OCI-LY7 (cell line): ENCODE data around the gene BHLHE40. TPM values are rescaled to one million over a fixed set of nuclear protein-coding genes. Genes with fewer than 3 reads are reported as not detected.

Experiments
- BruUV-seq: library from RNA; stranded (reverse); fragments of 400-500 nt; replicated peaks from 2 replicates; lab custom pipeline; 2021; lab: Mats Ljungman, UMichigan
- CTCF ChIA-PET: fragments of 300-600 bp; sonication (Branson Sonifier 250); formaldehyde crosslinking; loops from one replicate; lab custom pipeline; 2022; ENCODE audit warnings: antibody characterized with exemption; ENCODE audit not compliant: unreplicated experiment; lab: Charles Lee
- POLR2A ChIA-PET: fragments of 300-600 bp; sonication (Branson Sonifier 250); formaldehyde crosslinking; loops from one replicate; lab custom pipeline; 2022; ENCODE audit warnings: antibody characterized with exemption; lab: Charles Lee
- DNase-seq: peaks from one replicate; pipeline ENCODE4 v3.0.0-alpha.2; 2015; ENCODE audit warnings: low spot score
- H2AFZ ChIP-seq: fragments of 200-600 bp; sonication (generic), shearing (Covaris generic); 2 replicates; pipeline ENCODE4 v1.6.1; 2014; ENCODE audit warnings: mild to moderate bottlenecking, antibody characterized with exemption, low read length, moderate library complexity
- H3K27ac ChIP-seq: fragments of 200-600 bp; sonication (generic); 2 replicates; pipeline ENCODE4 v1.5.1; 2014; ENCODE audit warnings: mixed run types, low read depth, mild to moderate bottlenecking, moderate library complexity, low read length, inconsistent platforms; ENCODE audit not compliant: poor library complexity, severe bottlenecking
- H3K36me3 ChIP-seq: fragments of 200-600 bp; sonication (generic); 2 replicates; pipeline ENCODE4 v1.6.1; 2014; ENCODE audit warnings: mild to moderate bottlenecking, antibody characterized with exemption, low read length, moderate library complexity, mixed read lengths; ENCODE audit not compliant: insufficient read depth
- H3K4me1 ChIP-seq: fragments of 200-600 bp; sonication (generic); 2 replicates; pipeline ENCODE4 v1.5.1; 2014; ENCODE audit warnings: mild to moderate bottlenecking, low read length; ENCODE audit not compliant: insufficient read depth, poor library complexity, severe bottlenecking
- H3K4me2 ChIP-seq: fragments of 200-600 bp; sonication (generic); 2 replicates; pipeline ENCODE4 v1.6.1; 2014; ENCODE audit warnings: mild to moderate bottlenecking, low read length
- H3K4me3 ChIP-seq: fragments of 200-600 bp; sonication (generic); 2 replicates; pipeline ENCODE4 v1.5.1; 2014; ENCODE audit warnings: mild to moderate bottlenecking, low read depth, low read length; ENCODE audit not compliant: poor library complexity, severe bottlenecking
- H3K79me2 ChIP-seq: fragments of 200-600 bp; sonication (generic); 2 replicates; pipeline ENCODE4 v1.6.1; 2016; ENCODE audit warnings: low read depth, mild to moderate bottlenecking, low read length, moderate library complexity, mixed read lengths; ENCODE audit not compliant: insufficient read depth
- H3K9me2 ChIP-seq: fragments of 200-600 bp; sonication (generic); 2 replicates; pipeline ENCODE4 v1.6.1; 2016; ENCODE audit warnings: mild to moderate bottlenecking, low read length, mixed read lengths; ENCODE audit not compliant: insufficient read depth
- H3K9me3 ChIP-seq: fragments of 200-600 bp; sonication (generic); 2 replicates; pipeline ENCODE4 v1.6.1; 2014; ENCODE audit warnings: mild to moderate bottlenecking, mixed run types, low read length, mixed read lengths
- H4K20me1 ChIP-seq: fragments of 200-600 bp; sonication (generic); 2 replicates; pipeline ENCODE4 v1.6.1; 2014; ENCODE audit warnings: mild to moderate bottlenecking, antibody characterized with exemption, low read length, moderate library complexity, mixed read lengths; ENCODE audit not compliant: insufficient read depth
- EZH2phosphoT487 ChIP-seq: fragments of 200-600 bp; sonication (generic); IDR thresholded peaks from 2 replicates; pipeline ENCODE4 v1.6.1; 2018; ENCODE audit warnings: low read depth, borderline replicate concordance, mild to moderate bottlenecking, mixed run types, antibody characterized with exemption, low read length, moderate library complexity, mixed read lengths
- intact Hi-C: fragments of 100-400 bp; cut with micrococcal nuclease; formaldehyde crosslinking; loops from one replicate; pipeline ENCODE4 v1.10.0; 2022; ENCODE audit not compliant: unreplicated experiment
- total RNA-seq, 2 experiments: library from RNA; depleted of rRNA in 1 of 2; stranded (reverse); fragments of >200 nt in 1 of 2; shearing (Covaris generic) in 1 of 2; gene quantifications; 2 replicates each; pipeline ENCODE4 v1.2.3, GENCODE V29; 2014 to 2022
- TF ChIP-seq, protein P1 (sequence below): fragments of 200-600 bp; sonication (generic); conservative IDR thresholded peaks from 2 replicates; pipeline ENCODE4 v1.5.1; 2014; ENCODE audit warnings: mild to moderate bottlenecking, antibody characterized with exemption, low read length, moderate library complexity, mixed read lengths

Gene BHLHE40
- total RNA-seq, 2 experiments from 2014 or later = 0.11 to 0.35 TPM

DNA sequence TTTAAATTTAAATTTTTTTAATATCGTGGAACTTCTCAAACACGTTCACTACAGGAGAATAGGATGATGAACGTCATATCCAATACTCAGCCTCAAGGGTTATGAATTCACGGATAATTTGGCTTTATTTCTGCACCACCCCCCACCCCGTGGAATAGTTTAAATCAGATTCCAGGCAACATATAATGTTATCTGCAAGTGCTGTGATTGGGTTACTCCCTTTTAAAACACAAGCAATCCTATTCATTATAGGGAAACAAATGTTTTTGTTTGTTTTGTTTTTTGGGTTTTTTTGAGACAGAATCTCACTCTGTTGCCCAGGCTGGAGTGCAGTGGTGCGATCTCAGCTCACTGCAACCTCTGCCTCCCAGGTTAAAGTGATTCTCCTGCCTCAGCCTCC lies 30.9 kb downstream of the BHLHE40 start:
- H2AFZ ChIP-seq = no peak overlapping the region
- peaks cover 51% of the 10 kb centered on the region for H3K4me1 ChIP-seq
- DNase-seq = no peak
- no peaks in the 10 kb centered on the region for H3K9me2 ChIP-seq
- no peak overlapping the region for H3K4me3 ChIP-seq
- intact Hi-C loops = loop anchor here (2.0 kb wide), 1 partner anchor 25 kb away; no protein-coding TSS in a partner anchor
- H3K27ac ChIP-seq = no peak overlapping the region
- ChIA-PET CTCF (no interaction called here), POLR2A (no interaction called here)
- H4K20me1 ChIP-seq = peaks cover 8% of the 10 kb centered on the region; the same call in 1 of the 2 replicates
- no peak overlapping the region for H3K4me2 ChIP-seq
- TF ChIP-seq, protein P1, sequence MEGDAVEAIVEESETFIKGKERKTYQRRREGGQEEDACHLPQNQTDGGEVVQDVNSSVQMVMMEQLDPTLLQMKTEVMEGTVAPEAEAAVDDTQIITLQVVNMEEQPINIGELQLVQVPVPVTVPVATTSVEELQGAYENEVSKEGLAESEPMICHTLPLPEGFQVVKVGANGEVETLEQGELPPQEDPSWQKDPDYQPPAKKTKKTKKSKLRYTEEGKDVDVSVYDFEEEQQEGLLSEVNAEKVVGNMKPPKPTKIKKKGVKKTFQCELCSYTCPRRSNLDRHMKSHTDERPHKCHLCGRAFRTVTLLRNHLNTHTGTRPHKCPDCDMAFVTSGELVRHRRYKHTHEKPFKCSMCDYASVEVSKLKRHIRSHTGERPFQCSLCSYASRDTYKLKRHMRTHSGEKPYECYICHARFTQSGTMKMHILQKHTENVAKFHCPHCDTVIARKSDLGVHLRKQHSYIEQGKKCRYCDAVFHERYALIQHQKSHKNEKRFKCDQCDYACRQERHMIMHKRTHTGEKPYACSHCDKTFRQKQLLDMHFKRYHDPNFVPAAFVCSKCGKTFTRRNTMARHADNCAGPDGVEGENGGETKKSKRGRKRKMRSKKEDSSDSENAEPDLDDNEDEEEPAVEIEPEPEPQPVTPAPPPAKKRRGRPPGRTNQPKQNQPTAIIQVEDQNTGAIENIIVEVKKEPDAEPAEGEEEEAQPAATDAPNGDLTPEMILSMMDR = no peak
- TF ChIP-seq EZH2phosphoT487 = no peak
- BruUV-seq = no TSS peak
- H3K79me2 ChIP-seq = no peaks in the 10 kb centered on the region
- H3K9me3 ChIP-seq = no peaks in the 10 kb centered on the region
- no peaks in the 10 kb centered on the region for H3K36me3 ChIP-seq

DNA sequence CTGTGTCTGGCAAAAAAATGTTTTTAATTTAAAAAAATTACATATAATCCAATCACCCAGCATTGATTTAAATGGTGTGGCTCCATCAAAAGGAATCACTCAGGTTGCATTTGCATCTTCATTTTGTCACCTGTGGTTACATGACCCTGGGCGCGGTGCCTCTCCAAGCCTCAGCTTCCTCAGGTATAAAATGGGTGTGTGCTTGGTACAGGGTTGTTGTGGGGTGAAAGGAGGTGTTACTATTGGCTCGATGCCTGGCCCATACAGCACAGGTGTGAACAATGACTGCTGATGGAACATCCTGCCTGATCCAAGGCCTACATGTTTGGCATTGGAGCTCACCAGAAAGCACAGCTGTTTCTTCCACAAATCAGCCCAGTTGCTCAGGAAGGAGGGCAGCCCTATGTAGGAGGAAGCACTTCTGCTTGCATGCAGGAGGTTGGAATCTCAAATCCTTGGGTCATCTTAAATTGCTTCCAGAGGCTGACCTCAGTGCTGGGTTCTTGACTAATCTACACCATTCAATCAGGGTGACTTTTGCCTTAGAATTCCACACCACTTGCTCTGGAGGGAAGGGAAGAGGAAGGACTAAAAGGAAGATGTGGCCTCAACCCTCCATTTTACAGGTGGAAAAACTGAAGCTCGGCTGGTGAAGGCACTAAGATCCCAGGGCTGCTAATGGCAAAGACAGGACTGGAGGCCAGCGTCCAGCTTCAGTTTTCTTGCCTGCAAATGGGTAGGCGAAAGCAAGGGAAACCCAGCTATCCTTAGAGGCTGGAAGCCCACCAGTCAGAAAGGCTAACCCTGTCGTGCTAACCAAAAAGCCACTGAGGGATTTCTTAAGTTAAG lies 31.7 kb downstream of the BHLHE40 start:
- TF ChIP-seq EZH2phosphoT487 = no peak
- TF ChIP-seq, protein P1 = no peak
- Histone ChIP-seq H3K9me2 (no peaks in the 10 kb centered on the region), H3K4me2 (peak overlapping the region; percentile 81), H3K27ac (peak overlapping the region; percentile 62), H3K4me3 (peak overlapping the region; percentile 40), H3K9me3 (no peaks in the 10 kb centered on the region), H3K79me2 (no peaks in the 10 kb centered on the region), H3K36me3 (no peaks in the 10 kb centered on the region), H3K4me1 (peaks cover 51% of the 10 kb centered on the region), H4K20me1 (peaks cover 8% of the 10 kb centered on the region; the same call in 1 of the 2 replicates), H2AFZ (peak overlapping the region; percentile 5; the same call in 1 of the 2 replicates)
- peak; percentile 14 for DNase-seq
- intact Hi-C loops = loop anchor here (2.0 kb wide), 1 partner anchor 26 kb away; no protein-coding TSS in a partner anchor
- no TSS peak for BruUV-seq
- ChIA-PET CTCF (interaction anchor here (0.6 to 1.0 kb wide), 2 partner anchors 27 to 192 kb away, joined by 3 read pairs; no protein-coding TSS in a partner anchor), POLR2A (interaction anchor here (0.6 to 2.6 kb wide), 8 partner anchors 10 to 518 kb away, joined by 3 to 16 read pairs (median 4); partner anchors contain the start of gene ITPR1)
